ENCODE results near the gene SFSWAP.
"Not testable (repeated sequence)": the region's sequence is repeated elsewhere in the genome, so short reads cannot be mapped to it uniquely, and the experiment has no call there.

SFSWAP gene

GRCh38 chr12:131692431-131692830 is 18.5 kb upstream of the SFSWAP start:
- peaks cover 5 to 6% of the 10 kb centered on the region in 2 donors for H3K27me3 ChIP-seq (ENCODE audit: control insufficient read depth in 1 of 2, insufficient read depth in 2 of 2, low read length in 2 of 2)
- no peak overlapping the region for H3K4me3 ChIP-seq (ENCODE audit: low read depth in 1 of 2, low read length in 2 of 2)
- no peaks in the 10 kb centered on the region for H3K36me3 ChIP-seq (ENCODE audit: insufficient read depth, low read length)
- H3K9ac ChIP-seq (ENCODE audit: low read length) = no peak overlapping the region
- no peaks in the 10 kb centered on the region for H3K9me3 ChIP-seq (ENCODE audit: low read length)
- H3K4me1 ChIP-seq (ENCODE audit: insufficient read depth, low read length) = no peaks in the 10 kb centered on the region
- no peak overlapping the region for H3K27ac ChIP-seq (ENCODE audit: low read depth, low read length)

GRCh38 chr12:131693149-131693548 is 17.7 kb upstream of the SFSWAP start:
- Histone ChIP-seq H3K27me3 (ENCODE audit: control insufficient read depth in 1 of 2, insufficient read depth in 2 of 2, low read length in 2 of 2) (peaks cover 4 to 5% of the 10 kb centered on the region in 2 donors), H3K4me1 (ENCODE audit: insufficient read depth, low read length) (no peaks in the 10 kb centered on the region), H3K36me3 (ENCODE audit: insufficient read depth, low read length) (no peaks in the 10 kb centered on the region), H3K9ac (ENCODE audit: low read length) (no peak overlapping the region), H3K4me3 (ENCODE audit: low read depth in 1 of 2, low read length in 2 of 2) (no peak overlapping the region), H3K9me3 (ENCODE audit: low read length) (no peaks in the 10 kb centered on the region), H3K27ac (ENCODE audit: low read depth, low read length) (no peak overlapping the region)

DNA sequence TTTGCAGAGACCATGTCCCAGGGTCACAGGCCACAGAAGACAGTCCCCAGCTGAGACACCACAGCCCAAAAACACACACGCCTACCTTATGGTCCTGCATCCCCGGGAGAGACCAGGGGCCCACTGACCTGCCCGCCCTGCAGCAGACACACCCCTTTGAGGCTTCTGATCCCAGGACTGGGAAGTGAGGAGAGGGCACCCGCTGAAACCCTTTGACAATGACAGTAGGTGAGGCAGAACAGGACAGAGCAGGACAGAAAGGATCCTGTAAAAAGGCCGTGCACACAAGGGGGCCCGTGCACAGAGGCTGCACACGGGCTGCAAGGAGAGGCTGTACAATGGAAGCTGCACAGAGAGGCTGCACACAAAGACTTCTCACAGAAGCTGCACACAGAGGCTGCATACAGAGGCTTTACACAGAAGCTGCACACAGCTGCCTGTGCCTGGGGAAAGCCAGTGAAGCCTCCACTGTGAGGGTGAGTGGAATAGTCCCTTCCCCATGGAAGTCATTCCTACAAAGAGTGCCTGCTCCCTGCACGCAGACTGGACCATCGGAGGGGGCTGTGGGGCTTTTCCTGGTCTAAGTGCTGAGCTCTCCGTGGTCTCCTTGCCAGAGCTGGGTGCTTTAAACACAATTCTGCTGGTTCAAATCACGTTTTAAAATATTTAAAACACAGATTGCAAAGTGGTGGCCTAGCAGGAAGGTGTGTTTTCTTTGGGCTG is 16.6 kb upstream of the SFSWAP start:
- no peaks in the 10 kb centered on the region for H3K4me1 ChIP-seq (ENCODE audit: insufficient read depth, low read length)
- H3K36me3 ChIP-seq (ENCODE audit: insufficient read depth, low read length) = no peaks in the 10 kb centered on the region
- H3K4me3 ChIP-seq (ENCODE audit: low read depth in 1 of 2, low read length in 2 of 2) = no peak overlapping the region
- H3K9me3 ChIP-seq (ENCODE audit: low read length) = no peaks in the 10 kb centered on the region
- H3K9ac ChIP-seq (ENCODE audit: low read length) = no peak overlapping the region
- peaks cover 0 to 5% of the 10 kb centered on the region in 2 donors for H3K27me3 ChIP-seq (ENCODE audit: control insufficient read depth in 1 of 2, insufficient read depth in 2 of 2, low read length in 2 of 2)
- H3K27ac ChIP-seq (ENCODE audit: low read depth, low read length) = no peak overlapping the region

DNA sequence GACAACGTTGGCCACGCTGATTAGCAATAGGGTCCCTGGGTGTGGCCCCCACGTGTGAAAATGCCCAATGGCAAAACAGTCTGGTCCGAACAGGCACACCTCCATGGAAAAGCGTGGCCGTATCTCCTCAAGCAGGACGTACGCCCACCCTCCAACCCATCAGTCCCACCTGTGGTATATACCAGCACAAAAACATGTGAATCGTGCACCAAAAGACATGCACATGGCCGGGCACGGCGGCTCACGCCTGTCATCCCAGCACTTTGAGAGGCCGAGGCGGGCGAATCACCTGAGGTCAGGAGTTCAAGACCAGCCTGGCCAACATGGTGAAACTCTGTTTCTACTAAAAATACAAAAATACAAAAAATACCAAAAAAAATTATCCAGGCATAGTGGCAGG is 14.9 kb upstream of the SFSWAP start:
- Histone ChIP-seq H3K27ac (ENCODE audit: low read depth, low read length) (no peak overlapping the region), H3K27me3 (ENCODE audit: control insufficient read depth in 1 of 2, insufficient read depth in 2 of 2, low read length in 2 of 2) (peaks cover 0 to 5% of the 10 kb centered on the region in 2 donors), H3K9ac (ENCODE audit: low read length) (no peak overlapping the region), H3K4me3 (ENCODE audit: low read depth in 1 of 2, low read length in 2 of 2) (no peak overlapping the region), H3K36me3 (ENCODE audit: insufficient read depth, low read length) (no peaks in the 10 kb centered on the region), H3K9me3 (ENCODE audit: low read length) (no peaks in the 10 kb centered on the region), H3K4me1 (ENCODE audit: insufficient read depth, low read length) (no peaks in the 10 kb centered on the region)

GRCh38 chr12:131698286-131698685 is 12.6 kb upstream of the SFSWAP start:
- H3K4me1 ChIP-seq (ENCODE audit: insufficient read depth, low read length) = no peaks in the 10 kb centered on the region
- no peak overlapping the region for H3K9ac ChIP-seq (ENCODE audit: low read length)
- no peak overlapping the region for H3K27ac ChIP-seq (ENCODE audit: low read depth, low read length)
- H3K4me3 ChIP-seq (ENCODE audit: low read depth in 1 of 2, low read length in 2 of 2) = no peak overlapping the region
- peaks cover 0 to 1% of the 10 kb centered on the region in 2 donors for H3K27me3 ChIP-seq (ENCODE audit: control insufficient read depth in 1 of 2, insufficient read depth in 2 of 2, low read length in 2 of 2)
- no peaks in the 10 kb centered on the region for H3K36me3 ChIP-seq (ENCODE audit: insufficient read depth, low read length)
- no peaks in the 10 kb centered on the region for H3K9me3 ChIP-seq (ENCODE audit: low read length)

DNA sequence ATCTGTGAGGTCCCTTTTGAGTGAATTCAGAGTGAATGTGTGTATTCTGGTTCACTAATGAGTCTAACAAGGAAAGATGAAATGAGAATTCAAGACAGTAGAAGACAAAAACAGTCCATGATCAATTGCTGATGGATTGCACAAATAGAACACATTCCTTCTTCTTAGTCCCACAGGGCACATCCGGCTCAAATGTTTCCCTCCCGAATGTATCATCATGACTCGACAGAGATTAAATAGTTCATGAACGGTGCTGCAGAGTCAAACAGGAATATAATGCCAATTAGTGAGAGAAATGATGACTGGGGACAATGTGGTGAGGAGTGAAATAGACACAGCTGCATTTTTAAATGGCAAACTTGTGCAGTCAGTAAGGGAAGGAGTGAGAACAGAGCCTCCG is 11.5 kb upstream of the SFSWAP start:
- no peaks in the 10 kb centered on the region for H3K36me3 ChIP-seq (ENCODE audit: insufficient read depth, low read length)
- no peaks in the 10 kb centered on the region for H3K27me3 ChIP-seq (ENCODE audit: control insufficient read depth in 1 of 2, insufficient read depth in 2 of 2, low read length in 2 of 2)
- H3K27ac ChIP-seq (ENCODE audit: low read depth, low read length) = no peak overlapping the region
- H3K4me1 ChIP-seq (ENCODE audit: insufficient read depth, low read length) = no peaks in the 10 kb centered on the region
- H3K4me3 ChIP-seq (ENCODE audit: low read depth in 1 of 2, low read length in 2 of 2) = no peak overlapping the region
- no peaks in the 10 kb centered on the region for H3K9me3 ChIP-seq (ENCODE audit: low read length)
- no peak overlapping the region for H3K9ac ChIP-seq (ENCODE audit: low read length)

DNA sequence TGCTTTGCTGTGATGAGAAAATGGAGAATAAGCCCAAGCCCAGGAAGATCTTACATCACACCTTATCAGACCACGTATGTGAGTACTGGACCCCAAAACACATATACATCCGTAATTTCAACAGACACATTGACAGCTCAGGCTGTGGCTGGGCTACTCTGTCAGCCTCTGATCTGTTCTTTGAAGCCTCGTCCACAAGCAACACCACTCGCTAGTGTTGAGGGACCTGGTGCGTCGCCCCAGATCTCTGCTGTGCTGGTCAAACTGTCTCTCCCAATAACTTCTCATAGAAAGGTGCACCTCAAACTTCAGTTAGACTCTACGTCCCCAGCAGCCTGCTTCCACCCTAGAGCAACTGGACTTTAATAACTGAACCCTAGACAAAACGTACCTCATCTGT is 10.6 kb upstream of the SFSWAP start:
- Histone ChIP-seq H3K27me3 (ENCODE audit: control insufficient read depth in 1 of 2, insufficient read depth in 2 of 2, low read length in 2 of 2) (no peaks in the 10 kb centered on the region), H3K27ac (ENCODE audit: low read depth, low read length) (no peak overlapping the region), H3K4me3 (ENCODE audit: low read depth in 1 of 2, low read length in 2 of 2) (no peak overlapping the region), H3K36me3 (ENCODE audit: insufficient read depth, low read length) (no peaks in the 10 kb centered on the region), H3K9ac (ENCODE audit: low read length) (no peak overlapping the region), H3K4me1 (ENCODE audit: insufficient read depth, low read length) (no peaks in the 10 kb centered on the region), H3K9me3 (ENCODE audit: low read length) (no peaks in the 10 kb centered on the region)

DNA sequence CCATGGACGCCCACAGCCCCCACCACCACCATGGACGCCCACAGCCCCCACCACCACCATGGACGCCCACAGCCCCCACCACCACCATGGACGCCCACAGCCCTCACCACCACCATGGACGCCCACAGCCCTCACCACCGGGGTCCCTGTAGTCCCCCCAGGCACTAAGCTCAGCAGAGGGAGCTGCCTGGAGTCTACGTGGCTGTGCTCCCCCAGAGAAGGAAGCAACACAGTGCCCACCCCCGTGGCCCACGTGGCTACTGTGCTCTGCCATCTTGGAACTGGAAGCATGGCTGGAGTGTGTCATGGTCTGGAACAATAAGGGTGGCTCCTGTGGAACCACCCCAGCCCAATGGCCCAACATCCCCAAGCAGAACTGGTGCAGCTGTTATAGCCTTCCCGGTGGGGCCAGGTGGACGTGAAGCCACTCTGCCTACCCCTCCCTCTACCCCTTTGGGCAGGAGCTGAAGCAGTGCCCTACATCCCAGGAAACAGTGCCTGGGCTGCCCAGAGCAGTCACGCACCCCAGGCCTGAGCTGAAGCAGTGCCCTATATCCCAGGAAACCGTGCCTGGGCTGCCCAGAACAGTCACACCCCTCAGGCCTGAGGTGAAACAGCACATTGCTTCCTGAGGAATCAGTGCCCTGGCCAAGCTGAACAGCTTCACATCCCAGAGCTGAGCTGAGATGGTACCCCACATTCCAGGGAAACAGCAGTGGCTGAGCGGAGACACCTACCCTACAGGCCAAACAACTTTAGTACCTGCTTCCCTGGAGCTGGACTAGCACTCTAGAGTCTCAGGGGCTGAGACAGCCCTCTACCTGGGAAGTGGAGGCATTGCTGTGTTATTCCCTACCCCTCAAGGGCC is 9.0 kb upstream of the SFSWAP start:
- H3K36me3 ChIP-seq (ENCODE audit: insufficient read depth, low read length) = no peaks in the 10 kb centered on the region
- H3K4me1 ChIP-seq (ENCODE audit: insufficient read depth, low read length) = no peaks in the 10 kb centered on the region
- H3K27me3 ChIP-seq (ENCODE audit: control insufficient read depth in 1 of 2, insufficient read depth in 2 of 2, low read length in 2 of 2) = no peaks in the 10 kb centered on the region
- H3K4me3 ChIP-seq (ENCODE audit: low read depth in 1 of 2, low read length in 2 of 2) = no peak overlapping the region
- no peak overlapping the region for H3K9ac ChIP-seq (ENCODE audit: low read length)
- H3K9me3 ChIP-seq (ENCODE audit: low read length) = no peaks in the 10 kb centered on the region
- H3K27ac ChIP-seq (ENCODE audit: low read depth, low read length) = no peak overlapping the region

DNA sequence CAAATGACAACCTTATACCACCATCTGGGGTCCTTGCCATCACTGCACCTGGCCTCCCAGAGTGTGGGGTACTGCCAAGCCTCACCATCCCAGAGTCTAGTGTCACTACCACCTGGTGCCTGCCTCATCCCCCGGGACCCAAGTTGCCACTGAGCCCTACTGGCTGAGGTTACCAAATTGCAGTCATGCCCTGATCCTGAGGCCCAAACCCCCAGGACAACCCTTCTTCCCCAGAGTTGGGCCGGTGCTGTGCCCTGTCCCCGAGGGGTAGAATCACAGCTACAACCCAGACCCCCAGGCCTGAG is 8.4 kb upstream of the SFSWAP start:
- Histone ChIP-seq H3K27ac (ENCODE audit: low read depth, low read length) (no peak overlapping the region), H3K9ac (ENCODE audit: low read length) (no peak overlapping the region), H3K4me3 (ENCODE audit: low read depth in 1 of 2, low read length in 2 of 2) (no peak overlapping the region), H3K4me1 (ENCODE audit: insufficient read depth, low read length) (no peaks in the 10 kb centered on the region), H3K9me3 (ENCODE audit: low read length) (no peaks in the 10 kb centered on the region), H3K36me3 (ENCODE audit: insufficient read depth, low read length) (no peaks in the 10 kb centered on the region), H3K27me3 (ENCODE audit: control insufficient read depth in 1 of 2, insufficient read depth in 2 of 2, low read length in 2 of 2) (no peaks in the 10 kb centered on the region)

DNA sequence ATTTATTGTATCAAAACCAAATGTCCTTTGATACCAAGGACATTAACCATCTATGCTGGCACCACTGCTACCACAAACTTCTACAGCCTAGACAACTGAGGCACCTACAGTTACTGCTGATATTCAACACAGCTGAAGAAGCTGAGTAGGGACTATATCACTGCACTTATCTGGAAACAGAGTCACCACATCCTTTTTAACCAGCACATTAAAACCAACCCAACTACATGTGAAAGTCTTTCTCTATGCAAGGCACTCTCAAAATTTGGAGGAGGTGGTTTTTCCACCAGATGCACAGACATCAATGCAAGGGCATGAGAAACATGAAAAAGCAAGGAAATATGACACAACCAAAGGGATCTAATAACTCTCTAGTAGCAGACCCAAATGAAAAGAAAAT is 7.7 kb upstream of the SFSWAP start:
- Histone ChIP-seq H3K9ac (ENCODE audit: low read length) (no peak overlapping the region), H3K27ac (ENCODE audit: low read depth, low read length) (no peak overlapping the region), H3K36me3 (ENCODE audit: insufficient read depth, low read length) (no peaks in the 10 kb centered on the region), H3K4me3 (ENCODE audit: low read depth in 1 of 2, low read length in 2 of 2) (no peak overlapping the region), H3K27me3 (ENCODE audit: control insufficient read depth in 1 of 2, insufficient read depth in 2 of 2, low read length in 2 of 2) (no peaks in the 10 kb centered on the region), H3K4me1 (ENCODE audit: insufficient read depth, low read length) (no peaks in the 10 kb centered on the region), H3K9me3 (ENCODE audit: low read length) (no peaks in the 10 kb centered on the region)

GRCh38 chr12:131704509-131704908 is 6.4 kb upstream of the SFSWAP start:
- H3K27me3 ChIP-seq (ENCODE audit: control insufficient read depth in 1 of 2, insufficient read depth in 2 of 2, low read length in 2 of 2) = no peaks in the 10 kb centered on the region
- H3K9ac ChIP-seq (ENCODE audit: low read length) = no peak overlapping the region
- H3K27ac ChIP-seq (ENCODE audit: low read depth, low read length) = no peak overlapping the region
- no peaks in the 10 kb centered on the region for H3K4me1 ChIP-seq (ENCODE audit: insufficient read depth, low read length)
- no peaks in the 10 kb centered on the region for H3K9me3 ChIP-seq (ENCODE audit: low read length)
- H3K36me3 ChIP-seq (ENCODE audit: insufficient read depth, low read length) = no peaks in the 10 kb centered on the region
- no peak overlapping the region for H3K4me3 ChIP-seq (ENCODE audit: low read depth in 1 of 2, low read length in 2 of 2)

GRCh38 chr12:131706709-131707108 is 4.2 kb upstream of the SFSWAP start:
- H3K4me3 ChIP-seq (ENCODE audit: low read depth in 1 of 2, low read length in 2 of 2) = not testable (repeated sequence)

More at GRCh38 chr12:131706709-131707108, 4.2 kb upstream of the SFSWAP start:
- not testable (repeated sequence) for H3K9ac ChIP-seq (ENCODE audit: low read length); H3K9me3 ChIP-seq (ENCODE audit: low read length); H3K27me3 ChIP-seq (ENCODE audit: control insufficient read depth in 1 of 2, insufficient read depth in 2 of 2, low read length in 2 of 2); H3K36me3 ChIP-seq (ENCODE audit: insufficient read depth, low read length); H3K4me1 ChIP-seq (ENCODE audit: insufficient read depth, low read length); H3K27ac ChIP-seq (ENCODE audit: low read depth, low read length)
